C4-2B (cell line): ENCODE results near the gene DLG2.
A peak's percentile ranks its signal among the peaks of the same experiment; 100 is the strongest.

Experiments
- ZFX ChIP-seq: fragments of 450-650 bp; IDR thresholded peaks from 2 replicates; pipeline ENCODE4 v1.6.1; 2017
- TF ChIP-seq, protein P1 (sequence below): fragments of 450-650 bp; conservative IDR thresholded peaks from 2 replicates; pipeline ENCODE4 v1.5.1; 2017; ENCODE audit warnings: mild to moderate bottlenecking

DNA sequence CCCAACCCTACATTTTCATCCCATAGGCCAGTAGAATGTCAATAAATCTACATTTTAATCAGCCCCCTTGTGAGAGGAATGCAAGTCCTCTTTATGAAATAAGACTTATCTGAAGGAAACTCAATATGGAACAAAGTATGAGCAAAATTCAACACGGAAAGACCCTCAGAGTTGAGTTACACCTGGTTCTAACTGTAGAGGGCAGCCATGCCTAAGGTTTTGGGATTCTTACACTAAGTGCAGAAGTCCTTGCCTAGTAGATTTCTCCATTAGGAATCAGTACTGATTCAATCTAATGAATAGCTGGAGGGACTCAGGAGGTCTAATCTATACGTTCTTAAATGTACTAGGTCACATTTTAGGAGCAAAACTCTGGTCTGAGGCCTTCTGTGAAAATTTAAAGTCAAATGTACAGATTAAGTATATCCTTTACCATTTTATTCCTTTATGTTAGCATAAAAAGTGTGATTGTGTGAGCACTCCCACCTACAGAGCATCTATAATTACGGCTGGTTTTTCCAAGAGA lies 904.5 kb downstream of the DLG2 start:
- TF ChIP-seq, protein P1, sequence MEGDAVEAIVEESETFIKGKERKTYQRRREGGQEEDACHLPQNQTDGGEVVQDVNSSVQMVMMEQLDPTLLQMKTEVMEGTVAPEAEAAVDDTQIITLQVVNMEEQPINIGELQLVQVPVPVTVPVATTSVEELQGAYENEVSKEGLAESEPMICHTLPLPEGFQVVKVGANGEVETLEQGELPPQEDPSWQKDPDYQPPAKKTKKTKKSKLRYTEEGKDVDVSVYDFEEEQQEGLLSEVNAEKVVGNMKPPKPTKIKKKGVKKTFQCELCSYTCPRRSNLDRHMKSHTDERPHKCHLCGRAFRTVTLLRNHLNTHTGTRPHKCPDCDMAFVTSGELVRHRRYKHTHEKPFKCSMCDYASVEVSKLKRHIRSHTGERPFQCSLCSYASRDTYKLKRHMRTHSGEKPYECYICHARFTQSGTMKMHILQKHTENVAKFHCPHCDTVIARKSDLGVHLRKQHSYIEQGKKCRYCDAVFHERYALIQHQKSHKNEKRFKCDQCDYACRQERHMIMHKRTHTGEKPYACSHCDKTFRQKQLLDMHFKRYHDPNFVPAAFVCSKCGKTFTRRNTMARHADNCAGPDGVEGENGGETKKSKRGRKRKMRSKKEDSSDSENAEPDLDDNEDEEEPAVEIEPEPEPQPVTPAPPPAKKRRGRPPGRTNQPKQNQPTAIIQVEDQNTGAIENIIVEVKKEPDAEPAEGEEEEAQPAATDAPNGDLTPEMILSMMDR = peak; percentile 33
- TF ChIP-seq ZFX = no peak
